Non-pigmented ciliary epithelial cell (primary cell): Measurements from ENCODE around the gene FUBP1.
"Not testable (repeated sequence)": the region's sequence is repeated elsewhere in the genome, so short reads cannot be mapped to it uniquely, and the experiment has no call there.

ENCODE experiments used
- DNase-seq: peaks from one replicate; pipeline ENCODE4 v3.0.0-alpha.2; 2010; ENCODE audit warnings: low read depth

FUBP1 gene

DNA sequence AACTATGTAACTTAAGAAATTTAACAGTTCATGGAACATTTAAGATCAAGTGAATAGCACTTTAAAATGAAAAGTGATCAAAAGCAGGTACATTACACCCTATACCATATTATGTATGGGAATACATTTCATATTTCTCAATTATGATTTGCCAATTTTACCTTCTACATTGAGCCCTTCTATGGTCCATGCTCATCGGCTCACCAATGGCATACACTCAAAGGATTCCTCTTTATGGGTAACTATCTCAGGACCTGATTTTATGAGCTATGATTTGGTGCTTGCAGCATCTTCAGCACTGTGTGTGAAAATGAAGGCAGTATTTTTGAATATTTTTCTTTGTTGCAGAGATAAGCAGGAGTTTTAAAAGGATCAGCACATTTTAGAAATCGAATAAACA lies 33.5 kb downstream of the FUBP1 start:
- no peak for DNase-seq

DNA sequence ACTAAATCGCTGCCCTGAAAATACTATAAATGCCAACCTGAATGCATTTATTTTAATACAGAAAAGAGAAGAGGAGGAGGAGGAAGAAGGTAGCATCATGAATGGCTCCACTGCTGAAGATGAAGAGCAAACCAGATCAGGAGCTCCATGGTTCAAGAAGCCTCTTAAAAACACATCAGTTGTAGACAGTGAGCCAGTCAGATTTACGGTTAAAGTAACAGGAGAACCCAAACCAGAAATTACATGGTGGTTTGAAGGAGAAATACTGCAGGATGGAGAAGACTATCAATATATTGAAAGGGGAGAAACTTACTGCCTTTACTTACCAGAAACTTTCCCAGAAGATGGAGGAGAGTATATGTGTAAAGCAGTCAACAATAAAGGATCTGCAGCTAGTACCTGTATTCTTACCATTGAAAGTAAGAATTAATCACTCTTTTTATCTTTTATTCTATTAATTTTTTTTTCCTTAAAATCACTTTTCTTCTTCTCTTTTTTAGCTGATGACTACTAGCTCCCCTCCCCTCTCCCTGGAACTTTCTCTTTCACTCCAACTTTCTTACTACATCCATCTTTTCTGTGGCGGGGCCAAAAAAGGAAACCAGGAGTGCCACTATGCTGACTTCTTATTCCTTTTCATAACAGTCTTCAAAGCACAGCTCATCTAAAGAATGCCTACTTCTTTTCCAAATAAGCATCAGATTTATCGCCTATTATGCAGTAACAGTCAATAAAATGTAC lies 36.3 kb downstream of the FUBP1 start:
- no peak for DNase-seq

DNA sequence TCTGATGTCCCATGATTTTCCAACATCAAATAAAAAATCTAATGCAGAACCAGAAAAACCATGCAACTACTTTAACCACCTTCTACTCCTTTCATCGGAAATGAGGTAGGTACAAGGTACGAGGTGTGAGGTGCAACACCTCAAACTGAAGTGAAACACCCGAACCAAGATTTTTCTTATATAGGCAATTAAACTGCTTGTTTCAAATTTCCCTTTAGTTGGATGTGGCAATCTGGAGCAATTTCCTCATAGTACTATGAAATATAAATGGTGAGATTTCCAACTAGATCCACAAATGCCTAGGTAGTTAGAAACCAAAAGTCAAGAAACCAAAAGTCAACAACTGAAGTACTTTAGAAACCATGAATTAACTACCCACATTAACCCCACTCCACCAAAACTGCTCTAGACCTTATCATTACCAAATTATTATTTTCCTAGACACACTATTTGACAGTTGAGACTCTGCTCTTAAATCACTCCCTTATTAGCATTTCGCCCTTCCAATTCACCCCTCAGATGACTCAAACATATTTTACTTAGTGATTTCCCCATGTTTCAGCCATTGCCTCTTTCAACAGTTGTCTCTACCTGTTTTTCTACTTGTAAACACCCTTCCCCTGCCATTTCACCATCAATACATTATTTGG lies 37.8 kb downstream of the FUBP1 start:
- DNase-seq, result no peak

DNA sequence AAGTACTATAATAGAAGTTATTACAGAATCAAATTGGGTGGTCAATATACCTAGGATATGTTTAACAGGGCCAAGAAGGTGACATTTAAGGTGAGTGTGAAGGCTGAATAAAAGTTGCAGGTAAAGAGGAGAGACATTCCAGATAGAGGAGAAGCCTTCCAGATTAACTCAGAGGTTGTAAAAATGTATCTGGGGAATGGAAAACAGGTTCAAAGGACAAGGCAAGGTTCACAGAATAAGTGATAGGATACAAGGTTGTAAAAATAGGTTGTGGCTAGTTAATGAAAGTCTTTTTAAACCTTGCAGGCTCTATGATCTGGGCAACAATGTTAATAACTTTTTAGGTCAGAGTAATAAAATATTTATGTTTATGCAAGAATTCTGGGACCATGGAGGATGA lies 40.2 kb downstream of the FUBP1 start:
- DNase-seq, result no peak

DNA sequence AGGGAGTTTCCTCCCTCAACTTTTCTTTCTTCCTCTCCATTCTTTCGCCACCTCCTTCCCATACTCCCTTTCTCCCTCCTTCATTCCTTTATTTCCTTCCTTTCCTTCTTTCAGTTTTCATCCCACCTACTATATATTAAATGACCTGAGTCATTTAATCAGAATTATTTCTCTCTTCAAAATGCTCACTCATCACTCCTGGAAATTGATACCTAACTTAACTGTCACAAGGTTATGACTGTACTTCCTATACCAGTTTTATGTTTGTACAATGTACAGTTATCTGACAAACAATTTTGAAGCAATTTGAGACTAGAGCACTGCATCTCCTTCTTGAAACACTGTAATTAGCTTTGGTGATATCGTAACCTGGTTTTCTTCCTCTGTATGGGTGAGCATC lies 49.1 kb downstream of the FUBP1 start:
- DNase-seq, result no peak

DNA sequence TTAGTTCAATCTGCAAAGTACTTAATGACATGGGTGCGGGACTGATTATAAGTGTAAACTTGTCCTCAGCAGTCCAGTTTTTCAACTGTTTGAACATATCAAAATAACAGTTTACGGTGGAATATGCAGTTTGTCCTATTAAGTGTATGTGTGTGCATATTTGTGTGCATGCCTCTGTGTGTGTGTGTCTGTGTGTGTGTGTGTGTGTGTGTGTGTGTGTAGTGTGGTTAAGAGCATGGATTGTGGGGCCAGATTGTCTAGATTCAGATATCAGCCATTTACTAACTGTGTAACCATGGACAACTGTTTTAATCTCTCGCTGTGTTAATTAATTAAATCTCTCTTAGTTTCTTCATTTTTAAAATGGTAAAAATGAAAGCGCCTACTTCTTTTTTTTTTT lies 51.5 kb downstream of the FUBP1 start:
- DNase-seq, result no peak

DNA sequence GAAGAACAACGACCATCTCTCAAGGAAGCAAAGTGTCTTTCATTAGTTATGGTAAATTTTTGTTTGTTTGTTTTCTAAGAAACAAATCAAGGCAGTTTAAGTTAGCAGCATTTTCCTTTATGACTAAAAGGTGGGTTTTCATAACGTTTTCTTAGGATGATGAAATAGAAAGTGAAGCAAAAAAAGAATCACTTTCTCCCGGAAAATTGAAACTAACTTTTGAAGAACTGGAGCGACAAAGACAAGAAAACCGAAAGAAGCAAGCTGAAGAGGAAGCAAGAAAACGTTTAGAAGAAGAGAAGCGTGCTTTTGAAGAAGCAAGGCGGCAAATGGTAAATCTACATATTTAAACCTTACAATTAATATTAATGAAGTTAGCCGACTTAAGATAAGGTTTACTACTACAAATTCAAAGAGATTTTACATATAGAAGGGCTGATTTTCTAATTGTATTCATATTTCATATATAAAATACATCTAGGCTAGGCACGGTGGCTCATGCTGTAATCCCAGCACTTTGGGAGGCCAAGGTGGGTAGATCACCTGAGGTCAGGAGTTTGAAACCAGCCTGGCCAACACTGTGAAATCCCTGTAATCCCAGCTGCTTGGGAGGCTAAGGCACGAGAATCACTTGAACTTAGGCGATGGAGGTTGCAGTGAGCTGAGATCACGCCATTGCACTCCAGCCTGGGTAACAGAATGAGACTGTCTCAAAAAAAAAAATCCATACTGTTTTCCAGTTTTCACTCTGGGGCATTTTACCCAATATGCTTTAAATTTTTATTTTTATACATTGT lies 52.1 kb downstream of the FUBP1 start:
- DNase-seq, result no peak

DNA sequence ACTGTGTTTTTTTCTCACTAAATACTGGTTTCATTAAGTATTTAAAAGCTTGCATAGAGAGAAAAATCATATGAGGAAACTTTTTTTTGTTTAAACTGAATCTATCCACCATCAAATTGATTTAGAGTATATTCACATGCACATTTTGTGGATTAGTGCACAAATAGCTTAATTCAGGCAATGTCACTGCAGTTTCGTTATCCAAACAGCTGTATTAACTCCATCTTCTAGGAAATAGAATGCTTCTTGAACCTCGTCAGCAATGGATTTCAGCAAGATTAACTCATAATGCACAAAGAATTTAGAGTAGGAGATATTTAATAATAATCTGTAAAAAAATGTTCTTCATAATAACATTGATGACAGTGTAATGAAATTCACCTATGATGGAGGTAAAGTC lies 52.9 kb downstream of the FUBP1 start:
- no peak for DNase-seq

DNA sequence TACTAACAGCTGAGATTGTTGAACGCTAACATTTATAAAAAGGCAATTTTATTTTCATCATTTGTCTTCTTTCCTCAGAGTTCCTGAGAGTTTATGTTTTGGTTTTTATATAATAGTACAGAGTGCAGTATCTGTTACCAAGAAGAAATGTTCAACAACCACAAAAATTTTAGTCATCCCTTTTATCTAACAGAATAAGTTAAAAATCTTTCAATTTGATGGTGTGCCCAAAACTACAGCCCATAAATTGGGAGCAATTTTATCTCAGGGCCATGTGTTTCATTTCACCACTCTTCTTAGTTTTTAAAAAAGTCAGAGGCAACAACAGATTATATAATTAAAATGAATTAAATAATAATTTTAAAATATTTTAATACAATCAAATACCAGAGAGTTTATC lies 53.4 kb downstream of the FUBP1 start:
- DNase-seq, result no peak

DNA sequence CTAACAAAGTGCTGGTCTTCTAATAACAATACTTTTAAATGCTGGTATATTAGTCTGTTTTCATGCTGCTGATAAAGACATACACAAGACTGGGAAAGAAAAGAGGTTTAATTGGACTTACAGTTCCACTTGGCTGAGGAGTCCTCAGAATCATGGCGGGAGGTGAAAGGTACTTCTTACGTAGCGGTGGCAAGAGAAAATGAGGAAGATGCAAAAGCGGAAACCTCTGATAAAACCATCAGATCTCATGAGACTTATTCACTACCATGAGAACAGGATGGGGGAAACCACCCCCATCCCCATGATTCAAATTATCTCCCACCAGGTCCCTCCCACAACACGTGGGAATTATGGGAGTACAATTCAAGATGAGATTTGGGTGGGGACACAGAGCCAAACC lies 60.0 kb downstream of the FUBP1 start:
- DNase-seq, result not testable (repeated sequence)

DNA sequence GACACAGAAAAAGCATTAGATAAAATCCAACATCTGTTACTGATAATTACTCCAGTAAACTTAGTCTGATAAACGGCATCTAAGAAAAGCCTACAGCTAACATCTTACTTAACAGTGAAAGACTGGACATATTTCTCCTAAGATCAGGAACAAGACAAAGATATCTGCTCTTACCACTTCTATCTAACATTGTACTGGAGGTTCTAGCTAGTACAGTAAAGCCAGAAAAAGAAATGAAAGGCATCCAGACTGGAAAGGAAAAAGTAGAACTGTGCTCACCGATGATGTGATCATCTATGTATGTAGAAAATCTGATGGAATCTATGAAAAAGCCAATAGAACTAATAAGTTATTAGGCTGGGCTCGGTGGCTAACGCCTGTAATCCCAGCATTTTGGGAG lies 68.8 kb downstream of the FUBP1 start:
- no peak for DNase-seq

DNA sequence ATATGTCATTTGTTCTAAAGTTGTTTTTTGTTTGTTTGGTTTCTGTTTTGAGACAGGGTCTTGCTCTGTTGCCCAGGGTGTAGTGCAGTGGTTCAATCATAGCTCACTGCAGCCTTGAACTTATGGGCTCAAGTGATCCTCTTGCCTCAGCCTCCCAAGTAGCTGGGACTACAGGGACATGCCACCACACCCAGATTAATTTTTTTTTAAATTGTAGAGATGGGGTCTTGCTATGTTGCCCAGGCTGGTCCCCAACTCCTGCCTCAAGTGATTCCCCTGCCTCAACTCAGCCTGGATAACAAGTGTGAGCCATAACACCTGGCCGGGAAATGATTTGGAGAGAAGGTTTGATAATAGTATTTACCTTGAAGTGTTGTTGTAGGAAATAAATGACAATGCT lies 72.2 kb downstream of the FUBP1 start:
- no peak for DNase-seq

DNA sequence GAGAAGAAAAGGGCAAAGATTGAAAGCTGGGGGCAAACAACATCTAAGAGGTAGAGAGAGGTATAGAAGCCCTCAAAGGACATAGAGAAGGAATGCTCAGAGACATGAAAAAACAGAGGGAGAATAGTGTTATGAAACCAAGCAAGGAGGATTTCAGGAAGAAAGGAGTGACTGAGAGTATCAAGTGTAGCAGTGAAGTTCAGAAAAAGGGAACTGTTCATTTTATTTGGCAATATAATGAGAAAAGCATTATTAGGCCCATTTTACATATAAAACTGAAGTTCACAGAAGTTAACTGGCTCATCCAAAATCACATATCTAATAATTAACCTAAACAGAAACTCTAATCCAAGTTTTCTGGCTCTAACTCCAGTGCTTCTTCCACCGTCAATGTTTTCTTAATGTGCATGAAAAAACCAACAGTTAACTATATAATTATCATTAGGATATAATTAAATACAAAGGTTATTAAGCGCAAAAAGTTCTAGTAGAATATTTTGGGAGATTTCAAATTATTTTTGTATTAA lies 72.8 kb downstream of the FUBP1 start:
- DNase-seq, result no peak

DNA sequence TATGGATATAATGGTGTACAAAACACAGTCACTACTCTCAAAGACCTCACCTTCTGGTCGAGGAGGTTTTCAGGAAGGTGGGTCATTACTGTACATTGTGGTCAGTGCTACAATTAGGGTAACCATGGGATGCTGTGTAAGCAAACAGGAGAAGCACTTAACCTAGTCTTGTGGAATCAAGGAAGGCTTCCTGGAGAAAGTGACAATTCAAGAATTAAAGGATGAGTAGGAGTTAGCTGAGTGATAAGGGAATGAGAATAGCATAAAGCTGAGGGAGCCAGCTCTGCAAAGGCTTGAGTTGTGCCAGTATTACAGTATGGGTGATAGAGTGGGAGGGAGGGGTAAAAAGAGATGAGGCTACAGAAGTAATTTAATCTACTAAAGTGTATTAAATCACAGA lies 73.3 kb downstream of the FUBP1 start:
- no peak for DNase-seq

DNA sequence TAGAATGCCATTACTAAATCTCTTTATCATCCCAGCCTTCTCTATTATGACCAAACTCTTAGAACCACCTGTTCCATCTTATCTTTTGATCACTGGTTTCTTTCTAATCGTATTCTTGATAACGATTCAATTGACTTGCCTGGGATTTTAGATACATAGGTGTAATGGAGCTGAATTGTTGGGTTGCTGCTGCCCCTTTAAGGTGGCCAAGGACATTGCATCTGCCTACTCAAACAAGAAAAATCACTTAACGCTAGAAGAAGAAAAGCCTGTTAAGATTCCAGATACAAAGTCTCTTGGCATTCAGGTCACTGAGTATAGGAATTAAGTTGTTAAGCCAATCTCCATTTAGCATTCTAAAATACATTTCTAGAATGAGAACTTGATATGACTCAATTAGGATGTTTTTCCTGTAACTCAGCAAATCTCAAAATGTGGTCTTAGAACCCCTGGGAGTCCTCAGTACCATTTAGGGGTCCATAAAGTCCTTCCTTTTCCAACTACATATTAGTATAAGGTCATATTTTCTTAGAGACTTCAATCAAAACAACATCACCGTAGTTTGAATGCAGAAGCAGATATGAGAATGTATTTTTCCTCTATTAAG lies 78.1 kb downstream of the FUBP1 start:
- DNase-seq, result peak; percentile 19

DNA sequence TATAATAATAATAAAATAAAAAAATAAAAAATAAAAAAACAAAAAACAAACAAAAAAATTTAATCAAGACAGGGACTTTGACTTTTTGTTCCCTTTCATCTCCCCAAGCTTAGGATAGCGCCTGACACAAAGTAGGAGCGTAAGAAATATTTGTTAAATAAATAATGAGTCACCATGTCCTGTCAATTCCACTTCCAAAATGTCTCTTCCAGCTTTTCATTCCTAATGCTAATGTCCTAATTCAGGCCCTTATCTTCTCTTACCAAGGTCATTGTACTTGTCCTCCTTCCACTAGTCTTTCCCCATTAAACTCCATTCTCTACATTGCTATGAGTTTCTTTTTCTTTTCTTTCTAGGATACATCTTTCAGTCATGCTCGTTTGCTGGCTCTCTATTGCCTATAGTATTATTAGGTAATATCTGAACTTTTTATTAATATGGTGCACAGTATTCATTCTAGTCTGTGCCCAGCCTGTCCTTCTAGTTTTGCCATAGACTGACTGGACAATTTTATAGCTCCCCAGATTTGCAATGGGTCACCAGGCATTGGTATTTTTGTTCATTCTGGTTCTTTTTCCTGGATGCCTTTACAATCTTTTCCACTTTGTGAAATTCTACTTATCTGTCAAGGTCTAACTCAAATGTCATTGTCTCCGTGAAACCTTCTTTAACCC lies 79.1 kb downstream of the FUBP1 start:
- no peak for DNase-seq
